Measurements from ENCODE around the gene LHX3.

Gene LHX3

GRCh38 chr9:136207616-136208015 is 2.7 kb upstream of the LHX3 start:
- no peak for DNase-seq

DNA sequence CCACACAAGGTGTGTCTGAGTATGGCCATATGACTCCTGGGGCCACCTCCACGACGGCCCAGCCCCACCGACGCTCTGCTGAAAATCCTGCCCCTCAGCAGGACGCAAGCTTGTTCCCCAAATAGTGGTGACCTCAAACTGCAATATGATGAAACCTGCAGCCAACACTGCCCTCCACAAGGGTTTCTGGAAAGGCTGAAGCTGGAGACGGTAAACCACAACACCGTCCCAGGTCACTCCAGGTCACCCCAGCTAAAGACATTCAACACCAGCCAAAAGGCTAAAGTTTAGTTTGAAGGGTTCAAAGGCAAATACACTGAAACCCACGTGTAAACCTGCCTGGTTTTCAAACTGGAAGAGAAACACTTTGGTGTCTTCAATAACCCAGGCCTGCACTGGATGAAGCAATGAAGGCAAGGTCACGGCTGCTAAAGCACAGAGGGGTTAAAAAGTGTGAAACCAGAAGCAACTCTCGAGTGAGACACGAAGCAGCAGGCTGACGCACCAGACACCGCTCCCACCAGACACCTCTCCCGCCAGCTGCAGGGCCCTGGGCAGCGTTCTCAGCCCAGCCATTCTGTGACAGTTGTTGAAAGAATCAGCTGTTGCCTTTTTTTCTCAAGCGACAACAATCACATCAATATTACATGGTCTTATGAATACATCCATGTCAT is 1.8 kb upstream of the LHX3 start:
- no peak for DNase-seq

GRCh38 chr9:136205707-136205992 is 722 bp upstream of the LHX3 start:
- DNase-seq: no peak

- no peak for DNase-seq
Measured at GRCh38 chr9:136204145-136204805, 653 bp downstream of the LHX3 start.

DNA sequence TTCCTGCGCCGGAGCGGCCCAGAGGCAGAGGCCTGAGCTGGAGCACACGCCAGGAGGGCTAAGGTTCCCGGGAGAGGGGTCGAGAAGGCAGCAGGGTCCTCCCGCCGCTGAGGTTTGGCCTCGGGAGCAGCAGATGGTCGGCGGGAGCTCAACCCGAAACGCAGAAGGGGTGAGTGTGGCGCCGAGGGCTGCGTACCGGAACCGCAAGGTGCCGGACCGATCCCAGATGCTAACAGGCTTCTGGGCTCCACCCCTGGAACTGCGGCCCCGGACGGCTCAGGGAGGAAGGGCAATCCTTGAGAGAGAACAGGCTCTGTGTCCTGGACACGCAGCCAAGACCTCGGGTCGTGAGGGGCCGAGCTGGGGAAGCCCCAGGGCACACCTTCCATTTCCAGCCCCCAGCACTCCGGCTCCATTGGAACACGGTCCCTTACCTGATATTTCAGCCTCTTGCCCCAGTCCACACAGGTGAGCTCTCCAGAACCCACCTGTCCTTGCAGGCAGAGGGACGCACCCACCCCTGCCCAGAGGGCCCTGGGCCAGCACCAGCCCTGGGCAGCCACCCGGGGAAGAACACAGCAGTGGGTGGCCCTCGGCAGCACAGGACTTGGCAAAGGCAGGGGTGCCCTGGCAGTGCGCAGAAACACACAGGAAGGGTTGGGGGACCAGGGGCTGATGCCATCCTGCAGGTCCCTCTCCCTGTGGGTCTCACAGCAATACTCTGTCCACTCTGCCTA is 1.4 kb downstream of the LHX3 start:
- DNase-seq: no peak

- DNase-seq: no peak
Measured at GRCh38 chr9:136202454-136203407, 2.2 kb downstream of the LHX3 start.

GRCh38 chr9:136201609-136202453 is 3.1 kb downstream of the LHX3 start:
- peak; percentile 20 for DNase-seq

DNA sequence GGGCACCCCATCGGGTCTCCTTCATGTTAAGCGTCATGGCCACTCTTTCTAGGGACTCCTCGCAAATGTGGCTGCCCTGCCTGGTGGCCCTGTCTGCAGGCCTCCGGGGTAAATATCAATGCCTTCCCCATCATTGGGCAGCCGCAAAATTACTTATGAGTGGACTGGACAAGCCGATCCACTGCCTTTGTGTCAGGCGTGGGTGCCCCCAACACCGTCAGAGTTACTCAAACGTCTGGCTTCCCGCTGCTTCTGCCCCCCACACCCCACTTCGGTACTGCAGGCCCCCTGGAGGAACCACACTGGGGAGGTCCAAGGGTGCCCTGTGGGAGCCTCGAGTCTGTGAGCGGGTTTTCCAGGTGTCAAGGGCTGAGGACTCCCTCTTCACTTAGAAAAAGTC is 3.8 kb downstream of the LHX3 start:
- no peak for DNase-seq

GRCh38 chr9:136200424-136200823 is 4.5 kb downstream of the LHX3 start:
- DNase-seq: no peak

- no peak for DNase-seq
Measured at GRCh38 chr9:136199391-136200288, 5.3 kb downstream of the LHX3 start.

GRCh38 chr9:136198605-136199083 is 6.3 kb downstream of the LHX3 start:
- DNase-seq: no peak

DNA sequence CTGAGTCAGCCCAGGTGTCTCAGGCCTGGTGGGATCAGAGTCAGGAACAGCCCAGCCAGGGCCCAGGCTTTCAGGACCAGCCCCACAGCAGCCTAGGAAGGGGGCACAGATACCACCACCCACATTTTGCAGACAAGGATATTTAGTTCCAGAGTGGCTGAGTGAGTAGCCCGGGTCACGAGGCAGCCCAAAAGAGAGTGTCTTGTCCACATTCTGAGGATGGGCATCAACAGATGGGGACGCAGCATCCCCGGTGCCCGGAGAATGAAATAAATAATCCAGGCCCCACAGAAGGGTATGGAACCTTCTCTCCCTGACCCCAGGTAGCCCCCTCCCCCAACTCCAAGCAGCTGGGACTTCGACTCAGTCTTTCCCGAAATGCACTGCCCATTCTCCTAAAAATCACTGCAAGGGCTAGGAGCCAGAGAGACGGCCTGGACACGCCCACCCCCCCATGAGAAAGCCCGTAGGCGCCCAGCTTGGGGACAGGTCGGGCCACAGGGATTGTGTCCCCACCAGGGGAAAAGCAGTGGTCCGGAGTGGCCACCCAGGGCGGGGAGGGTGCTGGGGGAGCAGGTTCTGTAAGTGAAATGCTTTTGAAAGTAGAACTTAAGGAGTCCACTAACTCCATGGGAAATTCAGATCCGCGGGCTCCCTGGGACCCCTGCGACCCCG is 6.9 kb downstream of the LHX3 start:
- DNase-seq: no peak

DNA sequence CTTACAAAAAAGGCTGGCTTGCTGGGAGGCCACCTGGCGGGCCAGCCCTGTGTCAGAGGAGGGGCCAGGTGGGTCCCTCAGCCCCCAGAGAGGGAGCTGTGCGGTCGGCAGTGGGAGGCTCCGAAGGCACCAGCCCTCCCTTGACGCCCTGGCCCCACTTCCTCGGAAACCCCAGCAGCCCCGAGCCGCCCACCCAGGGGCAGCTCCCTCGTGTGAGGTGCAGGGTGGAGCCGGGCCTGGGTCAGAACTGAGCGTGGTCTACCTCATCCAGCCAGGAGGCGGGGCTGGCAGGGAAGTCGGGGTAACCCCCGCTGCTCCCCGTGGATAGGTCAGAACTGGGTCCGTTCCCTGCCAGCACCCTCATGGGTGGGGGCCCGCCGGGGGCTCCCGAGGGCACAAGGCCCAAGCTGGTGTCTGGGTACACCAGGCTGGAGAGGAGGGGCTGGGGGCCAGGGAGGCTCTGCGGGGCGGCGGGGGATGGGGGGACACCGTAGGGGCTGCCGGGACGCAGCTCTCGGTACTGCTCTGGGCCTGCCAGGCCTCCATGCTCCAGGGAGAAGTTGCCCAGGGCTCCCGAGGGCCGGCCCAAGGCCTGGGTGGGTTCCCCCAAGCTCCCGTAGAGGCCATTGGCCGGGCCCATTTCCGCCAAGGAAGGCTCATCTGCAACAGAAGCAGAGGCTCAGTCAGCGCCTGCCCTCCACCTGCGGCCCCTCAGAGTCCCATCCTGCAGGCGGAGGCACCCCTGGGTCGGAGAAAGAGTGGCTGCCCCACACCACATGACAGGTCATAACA is 7.6 kb downstream of the LHX3 start:
- DNase-seq: no peak

DNA sequence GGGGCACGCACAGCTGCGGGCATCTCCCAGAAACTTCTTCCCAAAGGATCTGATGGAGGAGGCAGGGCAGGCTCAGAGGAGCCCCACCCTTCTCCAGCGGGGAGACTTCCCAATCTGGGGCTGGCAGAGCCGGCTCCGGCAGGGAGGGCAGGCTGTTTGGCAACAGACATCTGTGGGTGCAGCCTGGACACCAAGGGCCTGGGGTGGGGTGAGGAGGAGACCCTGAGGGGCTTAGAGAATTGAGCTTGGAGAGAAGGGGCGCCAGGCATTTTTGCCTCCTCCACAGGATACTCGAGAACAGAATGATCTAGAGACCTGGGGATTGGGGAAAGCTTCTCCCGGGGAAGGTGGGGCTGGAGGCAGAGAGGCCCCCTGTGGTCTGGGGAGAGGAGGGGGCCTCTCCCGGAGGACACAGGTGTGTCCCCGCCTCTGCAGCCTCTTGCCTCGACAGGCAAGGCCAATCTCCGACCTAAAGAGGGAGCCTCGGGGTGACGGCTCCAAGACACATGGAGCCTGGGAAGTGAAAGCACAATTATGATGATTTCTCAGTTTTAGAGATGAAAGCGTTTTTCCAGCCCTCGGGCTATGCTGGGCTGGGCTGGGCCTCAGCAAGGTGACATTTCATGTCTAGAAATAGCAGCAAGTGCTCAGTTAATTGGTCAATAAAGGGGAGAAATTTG is 8.4 kb downstream of the LHX3 start:
- no peak for DNase-seq

- no peak for DNase-seq
Measured at GRCh38 chr9:136194540-136194939, 10.4 kb downstream of the LHX3 start.

- no peak for DNase-seq
Measured at GRCh38 chr9:136193891-136194279, 11.0 kb downstream of the LHX3 start.

DNA sequence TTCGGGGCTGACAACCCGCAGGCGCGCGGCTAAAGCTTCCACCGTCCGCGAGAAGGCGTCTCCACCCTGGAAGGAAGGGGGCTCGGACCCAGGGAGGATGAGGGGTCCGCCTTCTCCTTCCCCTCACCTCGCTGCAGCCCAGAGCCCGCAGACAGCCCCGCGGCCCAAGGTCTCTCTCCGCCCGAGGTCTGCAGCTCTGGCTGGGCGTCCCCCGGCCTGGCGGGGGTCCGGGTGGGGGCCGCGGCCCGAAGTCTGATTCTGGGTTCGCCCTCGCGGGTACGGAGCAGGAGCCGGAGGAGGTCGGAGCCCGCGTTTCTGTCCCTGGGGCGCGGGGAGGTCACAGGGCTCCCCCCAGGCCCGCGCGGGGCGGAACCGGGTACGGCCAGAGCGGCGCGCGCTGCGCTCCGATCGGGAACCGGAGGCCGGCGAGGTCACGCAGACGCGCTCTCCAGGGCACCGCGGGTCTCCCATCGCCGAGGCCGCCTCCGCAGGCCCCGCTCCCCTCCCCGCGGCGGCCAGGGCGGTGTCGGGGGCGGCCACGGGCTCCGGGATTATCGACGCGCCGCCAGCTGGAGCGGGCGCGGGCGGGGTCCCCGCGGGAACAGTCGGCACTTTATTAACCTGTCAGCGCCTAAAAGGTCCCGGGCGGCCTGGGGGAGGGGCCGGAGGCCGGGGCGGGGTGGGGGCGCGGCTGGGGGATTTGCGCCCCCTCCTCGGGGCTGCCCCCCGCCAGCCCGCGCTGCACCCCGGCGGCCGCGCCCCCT is 11.6 kb downstream of the LHX3 start:
- DNase-seq: no peak

Measured in fibroblast of skin of scalp (primary cell).